Keratinocyte (primary cell): ENCODE results near the gene NAV3. TPM values are rescaled to one million over a fixed set of nuclear protein-coding genes. Genes with fewer than 3 reads are reported as not detected.

ENCODE experiments used
- DNase-seq: peaks from one replicate; pipeline ENCODE4 v3.0.0-alpha.2; 2011; ENCODE audit warnings: low read depth, missing footprints, low spot score
- FAIRE-seq: peaks from 2 replicates; lab custom pipeline; 2011; peaks lifted over from hg19 to GRCh38; lab: Jason Lieb, UNC
- H2AFZ ChIP-seq: 2 replicates; pipeline ENCODE4 v1.6.0; 2012; ENCODE audit warnings: low read length, control low read depth, inconsistent platforms; ENCODE audit not compliant: control insufficient read depth
- H3K27ac ChIP-seq: 2 replicates; pipeline ENCODE4 v1.5.1; 2011; ENCODE audit warnings: low read length; ENCODE audit not compliant: control insufficient read depth, insufficient read depth
- H3K27me3 ChIP-seq: 3 replicates; pipeline ENCODE4 v1.6.0; 2011; ENCODE audit warnings: low read length; ENCODE audit not compliant: control insufficient read depth, insufficient read depth; ENCODE audit errors: extremely low read depth
- H3K36me3 ChIP-seq, 2 experiments: 2 replicates in 1 of 2; 3 replicates in 1 of 2; pipeline ENCODE4 v1.5.1; 2011; ENCODE audit warnings: low read length in 2 of 2, mild to moderate bottlenecking in 1 of 2; ENCODE audit not compliant: control insufficient read depth in 2 of 2, insufficient read depth in 2 of 2; ENCODE audit errors: extremely low read depth in 1 of 2
- H3K4me1 ChIP-seq: 3 replicates; pipeline ENCODE4 v1.5.1; 2011; ENCODE audit warnings: low read length; ENCODE audit not compliant: control insufficient read depth, insufficient read depth; ENCODE audit errors: extremely low read depth
- H3K4me2 ChIP-seq: 3 replicates; pipeline ENCODE4 v1.6.0; 2011; ENCODE audit warnings: low read depth, low read length; ENCODE audit not compliant: control insufficient read depth, insufficient read depth; ENCODE audit errors: extremely low read depth
- H3K4me3 ChIP-seq, 3 experiments: fragments of 200-600 bp in 1 of 3; sonication (generic) in 1 of 3; 2 replicates in 2 of 3; 3 replicates in 1 of 3; pipeline ENCODE4 v1.5.1; 2011 to 2016; ENCODE audit warnings: low read length in 3 of 3, mild to moderate bottlenecking in 3 of 3, control low read depth in 2 of 3, inconsistent platforms in 1 of 3, low read depth in 1 of 3, mixed read lengths in 1 of 3, mixed run types in 1 of 3, moderate library complexity in 1 of 3; ENCODE audit not compliant: control insufficient read depth in 2 of 3, insufficient read depth in 2 of 3; ENCODE audit errors: extremely low read depth in 1 of 3
- H3K79me2 ChIP-seq: 2 replicates; pipeline ENCODE4 v1.6.0; 2012; ENCODE audit warnings: low read length; ENCODE audit not compliant: control insufficient read depth, insufficient read depth
- H3K9ac ChIP-seq: 3 replicates; pipeline ENCODE4 v1.6.0; 2011; ENCODE audit warnings: low read length; ENCODE audit not compliant: control insufficient read depth, insufficient read depth; ENCODE audit errors: extremely low read depth
- H3K9me1 ChIP-seq: 3 replicates; pipeline ENCODE4 v1.6.0; 2011; ENCODE audit warnings: low read length; ENCODE audit not compliant: control insufficient read depth, insufficient read depth; ENCODE audit errors: extremely low read depth
- H3K9me3 ChIP-seq: 2 replicates; pipeline ENCODE4 v1.5.1; 2012; ENCODE audit warnings: low read depth, low read length; ENCODE audit not compliant: control insufficient read depth
- H4K20me1 ChIP-seq: 3 replicates; pipeline ENCODE4 v1.6.0; 2011; ENCODE audit warnings: low read length; ENCODE audit not compliant: control insufficient read depth, insufficient read depth; ENCODE audit errors: extremely low read depth
- CTCF ChIP-seq, 3 experiments: IDR thresholded peaks in 1 of 3; conservative IDR thresholded peaks in 1 of 3; optimal IDR thresholded peaks in 1 of 3; 2 replicates in 2 of 3; 3 replicates in 1 of 3; pipeline versions ENCODE3 to v1.5.1; 2011; ENCODE audit warnings: low read length in 3 of 3, mild to moderate bottlenecking in 3 of 3, moderate library complexity in 2 of 3, control low read depth in 1 of 3, inconsistent platforms in 1 of 3; ENCODE audit not compliant: insufficient read depth in 2 of 3; ENCODE audit errors: extremely low read depth in 1 of 3
- EZH2 ChIP-seq: IDR thresholded peaks from one replicate; pipeline ENCODE4 v1.6.1; 2012; ENCODE audit warnings: inconsistent platforms, mild to moderate bottlenecking, low read length, moderate library complexity
- dilution Hi-C: fragments of 300-500 bp; cut with MboI; formaldehyde crosslinking; loops from one replicate; pipeline ENCODE4 v1.7.0; 2020; ENCODE audit warnings: low sequenced_read_pairs; ENCODE audit not compliant: extremely low pct_ligation_motif_present
- polyA plus RNA-seq, 5 experiments: library from polyadenylated mRNA; depleted of rRNA in 3 of 5; stranded (reverse) in 3 of 5; stranded (forward) in 1 of 5; unstranded in 1 of 5; fragments of >200 nt; gene quantifications; 1 replicate in 1 of 5; 2 replicates in 3 of 5; 3 replicates in 1 of 5; pipeline versions ENCODE4 v1.2.1 to v1.2.3, GENCODE V29; 2011 to 2012; ENCODE audit warnings: missing spikeins in 2 of 5, low read depth in 1 of 5, low replicate concordance in 1 of 5

The NAV3 gene
- polyA plus RNA-seq, 1 donor (not counting 4 experiments of a cell fraction or from before 2014, with no cell fraction given) = 22.6 TPM

DNA sequence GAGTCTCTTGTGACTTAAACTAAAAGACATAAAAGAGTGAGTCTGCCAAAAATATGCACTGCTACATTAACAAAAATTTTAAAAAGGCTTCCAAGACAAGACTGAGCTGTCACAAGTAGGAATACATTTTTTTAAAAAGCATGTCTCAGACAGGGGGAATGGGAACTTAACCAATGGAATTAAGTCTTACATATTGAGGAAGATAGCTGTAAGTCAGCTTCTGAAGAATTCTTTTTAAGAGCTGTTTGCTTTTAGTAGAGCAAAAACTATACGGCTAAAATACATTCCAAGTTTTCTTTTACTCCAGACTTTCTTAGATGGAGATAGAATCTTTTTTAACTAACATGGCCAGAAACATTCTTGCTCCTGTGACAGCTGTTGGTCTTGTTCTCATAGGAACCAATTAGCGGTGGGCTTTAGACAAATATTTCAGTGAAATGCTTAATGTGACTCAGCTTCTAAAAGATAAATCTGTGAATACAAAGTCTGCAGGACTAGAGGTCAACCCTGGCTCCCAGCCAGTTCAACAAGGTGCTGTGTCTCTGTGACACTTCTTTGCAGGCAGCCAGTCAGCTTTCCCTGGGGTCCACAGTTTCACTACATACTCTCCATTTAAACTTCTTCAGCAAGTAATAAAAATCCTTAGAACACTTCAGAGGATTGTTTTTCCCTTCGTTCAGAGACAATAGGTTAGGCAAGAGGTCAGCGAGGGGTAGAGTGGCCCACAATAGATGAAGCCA, 187.6 kb downstream of the NAV3 start:
- H3K9ac ChIP-seq = no peak overlapping the region
- H3K9me1 ChIP-seq = no peaks in the 10 kb centered on the region
- TF ChIP-seq CTCF (optimal IDR thresholded peaks at IDR 0.05 in 1 of 3, IDR thresholded peaks at IDR 0.05 in 1 of 3, conservative IDR thresholded peaks at IDR 0.05 in 1 of 3; ENCODE audit: extremely low read depth in 1 of 3, insufficient read depth in 2 of 3, low read length in 3 of 3) (no peak), EZH2 (no peak)
- no peak overlapping the region for H3K4me3 ChIP-seq
- dilution Hi-C loops = no loop called here
- H3K36me3 ChIP-seq = peaks cover 1 to 6% of the 10 kb centered on the region in 2 experiments
- DNase-seq = no peak
- H3K9me3 ChIP-seq = no peaks in the 10 kb centered on the region
- no peaks in the 10 kb centered on the region for H4K20me1 ChIP-seq
- H3K27ac ChIP-seq = no peak overlapping the region
- H3K4me2 ChIP-seq = no peak overlapping the region
- H3K27me3 ChIP-seq = no peaks in the 10 kb centered on the region
- FAIRE-seq = no peak
- H3K79me2 ChIP-seq = peaks cover 6% of the 10 kb centered on the region
- H3K4me1 ChIP-seq = no peaks in the 10 kb centered on the region
- H2AFZ ChIP-seq = no peak overlapping the region

- no peak for DNase-seq
- no peak overlapping the region for H3K9ac ChIP-seq
- H4K20me1 ChIP-seq = no peaks in the 10 kb centered on the region
- no peak overlapping the region for H2AFZ ChIP-seq
- H3K9me1 ChIP-seq = no peaks in the 10 kb centered on the region
- H3K27ac ChIP-seq = no peak overlapping the region
- H3K4me2 ChIP-seq = no peak overlapping the region
- no peak overlapping the region for H3K4me3 ChIP-seq
- TF ChIP-seq CTCF (optimal IDR thresholded peaks at IDR 0.05 in 1 of 3, IDR thresholded peaks at IDR 0.05 in 1 of 3, conservative IDR thresholded peaks at IDR 0.05 in 1 of 3; ENCODE audit: extremely low read depth in 1 of 3, insufficient read depth in 2 of 3, low read length in 3 of 3) = no peak
- no peak for TF ChIP-seq EZH2
- H3K27me3 ChIP-seq = no peaks in the 10 kb centered on the region
- peaks cover 4% of the 10 kb centered on the region for H3K79me2 ChIP-seq
- H3K9me3 ChIP-seq = no peaks in the 10 kb centered on the region
- FAIRE-seq = no peak
- dilution Hi-C loops = no loop called here
- H3K4me1 ChIP-seq = no peaks in the 10 kb centered on the region
- peaks cover 0 to 1% of the 10 kb centered on the region in 2 experiments for H3K36me3 ChIP-seq
These were observed 188.2 kb downstream of the NAV3 start for GRCh38 chr12:78018939-78019338.
